NB4 (cell line): ENCODE results near the gene MND1.

Source experiments
- DNase-seq: peaks from one replicate; pipeline ENCODE4 v3.0.0; 2010; ENCODE audit warnings: low read depth
- H3K4me3 ChIP-seq: one replicate; pipeline ENCODE4 v1.5.1; 2011; ENCODE audit warnings: mild to moderate bottlenecking, low read depth, low read length, moderate library complexity
- CTCF ChIP-seq: IDR thresholded peaks from one replicate; pipeline ENCODE4 v1.5.1; 2012; ENCODE audit warnings: low read depth, low read length
- MAX ChIP-seq: IDR thresholded peaks from 2 replicates; pipeline ENCODE4 v1.6.1; 2011; ENCODE audit warnings: low read depth, low read length
- MYC ChIP-seq: IDR thresholded peaks from 2 replicates; pipeline ENCODE4 v1.6.1; 2011; ENCODE audit warnings: low read depth, low read length
- POLR2A ChIP-seq: IDR thresholded peaks from 2 replicates; pipeline ENCODE4 v1.6.1; 2011; ENCODE audit warnings: mild to moderate bottlenecking; ENCODE audit not compliant: insufficient read length; ENCODE audit errors: extremely low read depth

MND1 gene

GRCh38 chr4:153348006-153348405 lies 3.5 kb downstream of the MND1 start:
- no peak for DNase-seq

GRCh38 chr4:153349206-153349805 lies 4.8 kb downstream of the MND1 start:
- no peak overlapping the region for H3K4me3 ChIP-seq
- no peak for DNase-seq
- no peak for TF ChIP-seq POLR2A
- TF ChIP-seq CTCF, result no peak
- no peak for TF ChIP-seq MYC
- TF ChIP-seq MAX, result no peak

More at GRCh38 chr4:153348006-153348405, 3.5 kb downstream of the MND1 start:
- no peak overlapping the region for H3K4me3 ChIP-seq
- TF ChIP-seq POLR2A, result no peak

GRCh38 chr4:153362184-153362583 lies 17.7 kb downstream of the MND1 start:
- no peak for DNase-seq
- no peak overlapping the region for H3K4me3 ChIP-seq
- TF ChIP-seq POLR2A (no peak), CTCF (no peak), MYC (no peak), MAX (no peak)

GRCh38 chr4:153364061-153364460 lies 19.6 kb downstream of the MND1 start:
- no peak for DNase-seq
- TF ChIP-seq MYC, result no peak
- TF ChIP-seq MAX, result no peak
- TF ChIP-seq CTCF, result no peak
- no peak for TF ChIP-seq POLR2A
- no peak overlapping the region for H3K4me3 ChIP-seq

- DNase-seq, result no peak
- TF ChIP-seq CTCF (no peak), MYC (no peak), POLR2A (no peak), MAX (no peak)
- no peak overlapping the region for H3K4me3 ChIP-seq
These were observed 20.5 kb downstream of the MND1 start for GRCh38 chr4:153365003-153365402.

GRCh38 chr4:153366486-153366885 lies 22.0 kb downstream of the MND1 start:
- DNase-seq, result no peak
- no peak overlapping the region for H3K4me3 ChIP-seq
- no peak for TF ChIP-seq CTCF
- TF ChIP-seq POLR2A, result no peak
- no peak for TF ChIP-seq MYC
- TF ChIP-seq MAX, result no peak
